Measurements from ENCODE around the gene PAPPA. TPM values are rescaled to one million over a fixed set of nuclear protein-coding genes. Genes with fewer than 3 reads are reported as not detected.

PAPPA gene
- total RNA-seq, 2 donors from 2014 or later, result 7.4 to 17.4 TPM

DNA sequence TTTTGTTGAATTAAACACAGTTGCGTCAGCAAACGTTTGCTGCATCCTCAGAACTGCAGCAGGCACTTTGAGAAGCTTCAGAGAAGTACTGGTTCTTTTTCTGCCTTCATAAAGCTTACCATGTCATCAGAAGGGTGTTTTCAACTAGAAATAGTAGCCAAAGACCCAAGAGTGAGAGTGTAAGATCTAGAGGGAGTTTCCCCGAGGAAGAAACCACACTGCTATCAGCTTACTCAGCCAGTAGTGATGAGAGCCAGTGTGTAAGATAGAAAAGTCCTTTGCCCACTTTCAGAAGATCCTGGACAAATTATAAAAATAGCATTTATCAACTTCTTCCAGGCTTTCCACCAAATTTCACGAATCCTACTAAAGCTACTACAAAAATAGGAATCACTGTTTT lies 154.5 kb downstream of the PAPPA start:
- no peak overlapping the region for H3K4me3 ChIP-seq
- H3K27ac ChIP-seq, result no peak overlapping the region
- H3K4me1 ChIP-seq (ENCODE audit: control insufficient read depth in 1 of 2, low read depth in 2 of 2), result no peaks in the 10 kb centered on the region
- no peaks in the 10 kb centered on the region for H3K36me3 ChIP-seq
- DNase-seq (ENCODE audit: low spot score), result no peak
- TF ChIP-seq, protein P1, sequence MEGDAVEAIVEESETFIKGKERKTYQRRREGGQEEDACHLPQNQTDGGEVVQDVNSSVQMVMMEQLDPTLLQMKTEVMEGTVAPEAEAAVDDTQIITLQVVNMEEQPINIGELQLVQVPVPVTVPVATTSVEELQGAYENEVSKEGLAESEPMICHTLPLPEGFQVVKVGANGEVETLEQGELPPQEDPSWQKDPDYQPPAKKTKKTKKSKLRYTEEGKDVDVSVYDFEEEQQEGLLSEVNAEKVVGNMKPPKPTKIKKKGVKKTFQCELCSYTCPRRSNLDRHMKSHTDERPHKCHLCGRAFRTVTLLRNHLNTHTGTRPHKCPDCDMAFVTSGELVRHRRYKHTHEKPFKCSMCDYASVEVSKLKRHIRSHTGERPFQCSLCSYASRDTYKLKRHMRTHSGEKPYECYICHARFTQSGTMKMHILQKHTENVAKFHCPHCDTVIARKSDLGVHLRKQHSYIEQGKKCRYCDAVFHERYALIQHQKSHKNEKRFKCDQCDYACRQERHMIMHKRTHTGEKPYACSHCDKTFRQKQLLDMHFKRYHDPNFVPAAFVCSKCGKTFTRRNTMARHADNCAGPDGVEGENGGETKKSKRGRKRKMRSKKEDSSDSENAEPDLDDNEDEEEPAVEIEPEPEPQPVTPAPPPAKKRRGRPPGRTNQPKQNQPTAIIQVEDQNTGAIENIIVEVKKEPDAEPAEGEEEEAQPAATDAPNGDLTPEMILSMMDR (IDR thresholded peaks at IDR 0.05), result no peak
- no peaks in the 10 kb centered on the region for H3K27me3 ChIP-seq (replicated peaks; ENCODE audit: insufficient read depth)
- ATAC-seq (ENCODE audit: insufficient number of reproducible peaks, low FRiP score, low read depth), result no peak
- H3K9me3 ChIP-seq, result no peaks in the 10 kb centered on the region

DNA sequence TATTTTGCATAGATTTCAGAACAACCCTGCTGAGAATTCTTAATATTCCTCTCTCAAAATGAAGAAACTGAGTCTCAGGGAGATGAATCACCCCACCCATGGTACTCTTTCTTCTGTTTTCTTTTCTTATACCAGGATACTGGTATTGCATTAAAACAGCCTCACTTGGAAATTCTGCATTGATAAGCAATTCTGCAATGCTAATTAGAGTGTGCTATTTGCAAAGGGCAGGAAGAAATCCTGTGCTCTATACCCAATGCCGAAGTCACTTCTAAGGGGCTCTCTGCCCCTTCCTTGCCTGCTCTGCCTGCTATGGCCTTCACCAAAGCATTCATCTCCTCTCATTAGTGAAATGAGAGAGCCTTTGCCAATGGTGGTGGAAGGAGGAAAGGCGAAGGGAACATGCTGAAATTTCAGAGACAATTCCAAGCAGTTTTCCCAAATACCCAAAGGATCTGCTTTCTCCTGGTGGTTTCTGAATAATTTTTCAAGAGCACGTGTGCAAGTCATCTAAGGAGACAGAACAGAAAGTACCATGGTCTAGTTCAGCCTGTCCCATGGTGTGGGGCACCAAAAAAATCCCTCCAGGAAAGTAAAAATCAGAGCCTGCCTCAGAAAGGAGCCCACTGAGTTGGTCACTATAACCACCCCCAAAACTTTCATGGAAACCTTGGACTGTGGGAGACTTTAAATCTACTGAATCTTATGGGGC lies 156.5 kb downstream of the PAPPA start:
- no peak for ATAC-seq (ENCODE audit: insufficient number of reproducible peaks, low FRiP score, low read depth)
- DNase-seq (ENCODE audit: low spot score), result no peak
- Histone ChIP-seq H3K4me3 (no peak overlapping the region), H3K9me3 (no peaks in the 10 kb centered on the region), H3K27me3 (replicated peaks; ENCODE audit: insufficient read depth) (no peaks in the 10 kb centered on the region), H3K36me3 (no peaks in the 10 kb centered on the region), H3K4me1 (ENCODE audit: control insufficient read depth in 1 of 2, low read depth in 2 of 2) (no peaks in the 10 kb centered on the region), H3K27ac (no peak overlapping the region)
- TF ChIP-seq, protein P1 (IDR thresholded peaks at IDR 0.05), result no peak

- ATAC-seq (ENCODE audit: insufficient number of reproducible peaks, low FRiP score, low read depth) (no peak), DNase-seq (ENCODE audit: low spot score) (no peak)
- Histone ChIP-seq H3K36me3 (no peaks in the 10 kb centered on the region), H3K9me3 (no peaks in the 10 kb centered on the region), H3K27me3 (replicated peaks; ENCODE audit: insufficient read depth) (no peaks in the 10 kb centered on the region), H3K27ac (no peak overlapping the region), H3K4me1 (ENCODE audit: control insufficient read depth in 1 of 2, low read depth in 2 of 2) (no peaks in the 10 kb centered on the region), H3K4me3 (no peak overlapping the region)
- TF ChIP-seq, protein P1 (IDR thresholded peaks at IDR 0.05), result no peak
Observed at GRCh38 chr9:116312221-116312620, 158.6 kb downstream of the PAPPA start.

DNA sequence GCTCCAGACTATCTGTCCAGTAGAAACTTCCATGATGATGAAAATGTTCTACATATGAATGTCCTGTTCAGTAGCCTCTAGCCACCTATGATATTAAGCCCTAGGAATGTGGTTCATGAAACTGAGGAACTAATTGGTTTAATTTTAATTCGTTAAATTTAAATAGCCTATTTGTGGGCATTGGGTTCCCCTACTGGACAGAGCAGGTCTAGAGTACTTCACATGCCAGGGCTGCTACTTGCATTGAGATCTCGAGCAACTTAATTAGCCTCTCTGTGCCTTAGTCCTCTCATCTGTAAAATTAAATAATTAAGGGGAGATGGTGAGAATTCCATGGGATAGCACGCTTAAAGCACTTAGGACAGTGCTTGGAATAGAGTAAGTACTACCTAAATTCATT lies 160.0 kb downstream of the PAPPA start:
- no peaks in the 10 kb centered on the region for H3K9me3 ChIP-seq
- no peak overlapping the region for H3K4me3 ChIP-seq
- ATAC-seq (ENCODE audit: insufficient number of reproducible peaks, low FRiP score, low read depth) (no peak), DNase-seq (ENCODE audit: low spot score) (no peak)
- H3K27ac ChIP-seq, result no peak overlapping the region
- TF ChIP-seq, protein P1 (IDR thresholded peaks at IDR 0.05), result no peak
- H3K4me1 ChIP-seq (ENCODE audit: control insufficient read depth in 1 of 2, low read depth in 2 of 2), result no peaks in the 10 kb centered on the region
- no peaks in the 10 kb centered on the region for H3K36me3 ChIP-seq
- H3K27me3 ChIP-seq (replicated peaks; ENCODE audit: insufficient read depth), result no peaks in the 10 kb centered on the region

DNA sequence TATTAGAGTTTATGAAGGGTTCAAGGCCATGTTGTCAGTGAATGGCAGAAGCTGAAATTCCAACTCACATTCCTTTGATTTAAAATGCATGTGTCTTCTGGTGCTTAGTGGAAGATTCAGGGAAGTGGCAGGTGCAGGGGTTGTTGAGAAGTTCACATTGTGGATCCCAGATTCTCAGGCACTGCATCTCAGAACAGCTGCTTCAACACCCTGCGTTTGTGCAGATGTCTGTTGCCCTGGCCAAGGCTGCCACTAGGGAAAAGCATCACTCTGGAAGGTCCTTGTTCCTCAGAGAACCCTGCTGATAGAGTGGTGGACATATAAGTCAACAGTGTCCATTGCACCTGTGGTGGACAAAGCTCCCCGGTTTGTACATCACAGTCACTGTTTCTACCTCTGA lies 162.7 kb downstream of the PAPPA start:
- H3K27me3 ChIP-seq (replicated peaks; ENCODE audit: insufficient read depth), result no peaks in the 10 kb centered on the region
- no peak overlapping the region for H3K27ac ChIP-seq
- ATAC-seq (ENCODE audit: insufficient number of reproducible peaks, low FRiP score, low read depth), result no peak
- H3K9me3 ChIP-seq, result no peaks in the 10 kb centered on the region
- no peaks in the 10 kb centered on the region for H3K4me1 ChIP-seq (ENCODE audit: control insufficient read depth in 1 of 2, low read depth in 2 of 2)
- no peak for DNase-seq (ENCODE audit: low spot score)
- H3K4me3 ChIP-seq, result no peak overlapping the region
- no peaks in the 10 kb centered on the region for H3K36me3 ChIP-seq
- TF ChIP-seq, protein P1 (IDR thresholded peaks at IDR 0.05), result no peak

Measured in thoracic aorta (tissue), 2 donors.